Measurements from ENCODE around the gene CHST13. TPM values are rescaled to one million over a fixed set of nuclear protein-coding genes. Genes with fewer than 3 reads are reported as not detected.

Gene CHST13
- total RNA-seq, 5 donors from 2014 or later (not counting 1 experiment from before 2014, with no cell fraction given) = 0.20 TPM; not detected in 4

GRCh38 chr3:126522363-126522788 is 1.6 kb upstream of the CHST13 start:
- Mint-ChIP-seq H3K36me3 (no peaks in the 10 kb centered on the region), H3K4me3 (no peak overlapping the region), H3K27me3 (peaks cover 12 to 24% of the 10 kb centered on the region in 2 donors), H3K27ac (no peak overlapping the region), H3K9me3 (no peaks in the 10 kb centered on the region), H3K4me1 (no peaks in the 10 kb centered on the region)
- ATAC-seq (replicated peaks in 1 of 4) = peak in 3 of 4 experiments; percentile 24 to 41 (median 25)
- CTCF ChIA-PET = interaction anchor here (0.5 to 1.1 kb wide), 11 partner anchors 28 to 1632 kb away, joined by 3 to 5 read pairs (median 3); no protein-coding TSS in a partner anchor
- no peaks in the 10 kb centered on the region for H3K36me3 ChIP-seq (ENCODE audit: control insufficient read depth in 2 of 2, extremely low read depth in 1 of 2, insufficient read depth in 1 of 2, low read length in 1 of 2)
- peaks cover 0 to 7% of the 10 kb centered on the region in 2 experiments for H3K4me1 ChIP-seq (ENCODE audit: control insufficient read depth in 1 of 2, extremely low read depth in 1 of 2, insufficient read depth in 2 of 2, low read length in 2 of 2)
- 2% methylated on average over 6 of the region's 6 CpGs for WGBS (ENCODE audit: insufficient coverage)
- no peak overlapping the region for H3K27ac ChIP-seq (ENCODE audit: low read length)
- no peak overlapping the region for H3K4me3 ChIP-seq (ENCODE audit: control insufficient read depth in 1 of 2, extremely low read depth in 1 of 2, low read length in 1 of 2)
- POLR2A ChIA-PET = no interaction called here
- H3K9me3 ChIP-seq = no peaks in the 10 kb centered on the region
- peaks cover 0 to 57% of the 10 kb centered on the region in 2 experiments for H3K27me3 ChIP-seq (replicated peaks in 1 of 2; ENCODE audit: control insufficient read depth in 2 of 2, extremely low read depth in 1 of 2, insufficient read depth in 2 of 2, low read length in 1 of 2)
- peak in 22 of 35 experiments; percentile 4 to 57 (median 28) for DNase-seq

DNA sequence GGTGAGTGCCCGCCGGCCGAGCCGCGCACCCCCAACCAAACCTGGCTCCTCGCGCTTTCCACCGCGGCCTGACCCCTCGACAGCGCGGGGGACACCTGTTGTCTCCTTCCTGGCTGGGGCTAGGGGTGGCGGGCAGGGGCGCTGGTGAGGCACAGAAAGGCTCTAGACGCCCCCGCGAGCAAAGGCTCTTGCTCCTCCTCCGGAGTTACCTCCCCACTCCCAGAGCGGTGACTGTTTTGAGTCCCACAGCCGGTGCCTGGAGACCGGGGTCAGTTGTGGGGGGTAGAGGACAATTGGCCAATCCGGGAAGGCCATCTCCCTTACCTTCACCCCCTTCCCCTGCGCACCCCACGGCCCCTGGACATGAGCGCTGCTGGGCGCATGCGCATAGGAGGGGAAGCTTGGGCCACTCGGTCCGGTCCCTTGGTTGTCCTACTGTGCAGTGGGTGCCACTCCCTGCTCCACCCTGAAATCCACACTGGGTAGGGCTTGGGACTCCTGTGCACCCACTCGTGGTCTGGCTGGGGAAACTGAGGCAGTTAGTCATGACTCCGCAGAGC is 554 bp downstream of the CHST13 start:
- Mint-ChIP-seq H3K9me3 (no peaks in the 10 kb centered on the region), H3K27ac (no peak overlapping the region), H3K4me3 (peak overlapping the region in 1 of 3 donors; percentile 12), H3K4me1 (no peaks in the 10 kb centered on the region), H3K36me3 (no peaks in the 10 kb centered on the region), H3K27me3 (peaks cover 12 to 24% of the 10 kb centered on the region in 2 donors)
- Histone ChIP-seq H3K27me3 (replicated peaks in 1 of 2; ENCODE audit: control insufficient read depth in 2 of 2, extremely low read depth in 1 of 2, insufficient read depth in 2 of 2, low read length in 1 of 2) (peaks cover 0 to 44% of the 10 kb centered on the region in 2 experiments), H3K4me3 (ENCODE audit: control insufficient read depth in 1 of 2, extremely low read depth in 1 of 2, low read length in 1 of 2) (no peak overlapping the region), H3K9me3 (no peaks in the 10 kb centered on the region), H3K4me1 (ENCODE audit: control insufficient read depth in 1 of 2, extremely low read depth in 1 of 2, insufficient read depth in 2 of 2, low read length in 2 of 2) (peaks cover 0 to 7% of the 10 kb centered on the region in 2 experiments), H3K27ac (ENCODE audit: low read length) (no peak overlapping the region), H3K36me3 (ENCODE audit: control insufficient read depth in 2 of 2, extremely low read depth in 1 of 2, insufficient read depth in 1 of 2, low read length in 1 of 2) (no peaks in the 10 kb centered on the region)
- ATAC-seq (replicated peaks in 1 of 4) = no peak
- CTCF ChIA-PET = no interaction called here
- under 1% methylated on average over 16 of the region's 31 CpGs for WGBS (ENCODE audit: insufficient coverage)
- POLR2A ChIA-PET = no interaction called here
- no peak for DNase-seq

GRCh38 chr3:126525091-126525852 is 1.3 kb downstream of the CHST13 start:
- Histone ChIP-seq H3K27me3 (replicated peaks in 1 of 2; ENCODE audit: control insufficient read depth in 2 of 2, extremely low read depth in 1 of 2, insufficient read depth in 2 of 2, low read length in 1 of 2) (peaks cover 0 to 50% of the 10 kb centered on the region in 2 experiments), H3K27ac (ENCODE audit: low read length) (no peak overlapping the region), H3K4me3 (ENCODE audit: control insufficient read depth in 1 of 2, extremely low read depth in 1 of 2, low read length in 1 of 2) (no peak overlapping the region), H3K4me1 (ENCODE audit: control insufficient read depth in 1 of 2, extremely low read depth in 1 of 2, insufficient read depth in 2 of 2, low read length in 2 of 2) (peaks cover 0 to 7% of the 10 kb centered on the region in 2 experiments), H3K36me3 (ENCODE audit: control insufficient read depth in 2 of 2, extremely low read depth in 1 of 2, insufficient read depth in 1 of 2, low read length in 1 of 2) (no peaks in the 10 kb centered on the region), H3K9me3 (no peaks in the 10 kb centered on the region)
- Mint-ChIP-seq H3K4me3 (no peak overlapping the region), H3K9me3 (no peaks in the 10 kb centered on the region), H3K4me1 (no peaks in the 10 kb centered on the region), H3K27ac (no peak overlapping the region), H3K27me3 (peaks cover 12 to 24% of the 10 kb centered on the region in 2 donors), H3K36me3 (no peaks in the 10 kb centered on the region)
- WGBS (ENCODE audit: insufficient coverage) = 77% methylated on average over 5 of the region's 12 CpGs
- ATAC-seq (replicated peaks in 1 of 4) (no peak), DNase-seq (no peak)
- POLR2A ChIA-PET = no interaction called here
- CTCF ChIA-PET = no interaction called here

DNA sequence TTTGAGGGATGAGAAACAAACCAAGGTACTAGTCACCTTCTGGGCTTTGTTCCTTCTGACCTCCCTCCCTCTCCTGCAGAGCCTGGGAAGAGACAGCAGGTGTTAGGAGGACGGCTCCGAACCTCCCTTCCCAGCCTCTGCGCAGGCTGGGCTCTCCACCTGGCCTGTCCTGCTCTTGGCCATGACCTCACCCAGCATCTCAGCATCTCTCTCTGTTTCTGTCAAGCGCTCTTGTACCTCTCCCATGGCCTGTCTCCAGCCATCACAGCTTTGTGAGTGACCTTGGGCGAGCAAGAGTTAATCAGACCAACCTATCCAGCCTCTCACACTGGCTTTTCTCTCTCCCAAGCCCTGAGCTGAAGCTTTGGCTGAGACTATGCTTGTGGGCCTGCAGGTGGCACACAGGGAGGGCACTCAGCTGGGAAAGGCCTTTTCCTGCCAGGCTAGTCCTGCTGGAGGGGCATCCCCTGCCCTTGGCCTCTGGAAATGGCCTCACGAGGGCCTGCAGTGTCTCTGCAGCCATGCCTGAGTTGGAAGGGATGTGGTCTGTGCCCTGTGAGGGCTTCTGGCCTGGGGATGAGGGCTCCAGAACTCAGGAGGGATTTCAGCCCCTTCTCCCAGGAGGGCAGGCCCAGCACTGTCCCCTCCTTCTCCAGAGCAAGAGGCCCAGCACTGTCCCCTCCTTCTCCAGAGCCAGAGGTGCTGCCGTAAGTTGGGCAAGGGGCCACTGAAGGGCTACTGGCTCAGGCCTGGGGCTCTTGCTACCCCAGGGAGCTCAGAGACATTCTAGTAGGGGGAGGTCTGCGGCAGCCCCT is 2.1 kb downstream of the CHST13 start:
- no peaks in the 10 kb centered on the region for H3K36me3 Mint-ChIP-seq
- Histone ChIP-seq H3K36me3 (ENCODE audit: control insufficient read depth in 2 of 2, extremely low read depth in 1 of 2, insufficient read depth in 1 of 2, low read length in 1 of 2) (no peaks in the 10 kb centered on the region), H3K27me3 (replicated peaks in 1 of 2; ENCODE audit: control insufficient read depth in 2 of 2, extremely low read depth in 1 of 2, insufficient read depth in 2 of 2, low read length in 1 of 2) (peaks cover 0 to 56% of the 10 kb centered on the region in 2 experiments), H3K4me1 (ENCODE audit: control insufficient read depth in 1 of 2, extremely low read depth in 1 of 2, insufficient read depth in 2 of 2, low read length in 2 of 2) (peaks cover 0 to 7% of the 10 kb centered on the region in 2 experiments), H3K27ac (ENCODE audit: low read length) (no peak overlapping the region), H3K4me3 (ENCODE audit: control insufficient read depth in 1 of 2, extremely low read depth in 1 of 2, low read length in 1 of 2) (no peak overlapping the region), H3K9me3 (no peaks in the 10 kb centered on the region)
- no peak overlapping the region for H3K4me3 Mint-ChIP-seq
- no peak overlapping the region for H3K27ac Mint-ChIP-seq
- no peaks in the 10 kb centered on the region for H3K9me3 Mint-ChIP-seq
- WGBS (ENCODE audit: insufficient coverage) = 82% methylated on average over 5 of the region's 8 CpGs
- H3K4me1 Mint-ChIP-seq = no peaks in the 10 kb centered on the region
- peaks cover 12 to 24% of the 10 kb centered on the region in 2 donors for H3K27me3 Mint-ChIP-seq
- ChIA-PET POLR2A (no interaction called here), CTCF (interaction anchor here in 1 of 2 donors (0.6 to 1.6 kb wide), 2 partner anchors 11 to 134 kb away, joined by 3 to 4 read pairs; no protein-coding TSS in a partner anchor)
- DNase-seq = no peak
- ATAC-seq (replicated peaks in 1 of 4) = no peak

GRCh38 chr3:126526668-126527005 is 2.7 kb downstream of the CHST13 start:
- Mint-ChIP-seq H3K27me3 (peaks cover 12 to 24% of the 10 kb centered on the region in 2 donors), H3K4me1 (no peaks in the 10 kb centered on the region), H3K9me3 (no peaks in the 10 kb centered on the region), H3K36me3 (no peaks in the 10 kb centered on the region), H3K4me3 (no peak overlapping the region), H3K27ac (no peak overlapping the region)
- ChIA-PET POLR2A (no interaction called here), CTCF (interaction anchor here in 1 of 2 donors (0.6 to 1.6 kb wide), 2 partner anchors 11 to 134 kb away, joined by 3 to 4 read pairs; no protein-coding TSS in a partner anchor)
- no peak overlapping the region for H3K27ac ChIP-seq (ENCODE audit: low read length)
- peaks cover 0 to 54% of the 10 kb centered on the region in 2 experiments for H3K27me3 ChIP-seq (replicated peaks in 1 of 2; ENCODE audit: control insufficient read depth in 2 of 2, extremely low read depth in 1 of 2, insufficient read depth in 2 of 2, low read length in 1 of 2)
- ATAC-seq (replicated peaks in 1 of 4) (no peak), DNase-seq (no peak)
- 44% methylated on average over 3 of the region's 7 CpGs for WGBS (ENCODE audit: insufficient coverage)
- H3K4me3 ChIP-seq (ENCODE audit: control insufficient read depth in 1 of 2, extremely low read depth in 1 of 2, low read length in 1 of 2) = no peak overlapping the region
- H3K9me3 ChIP-seq = no peaks in the 10 kb centered on the region
- peaks cover 0 to 7% of the 10 kb centered on the region in 2 experiments for H3K4me1 ChIP-seq (ENCODE audit: control insufficient read depth in 1 of 2, extremely low read depth in 1 of 2, insufficient read depth in 2 of 2, low read length in 2 of 2)
- H3K36me3 ChIP-seq (ENCODE audit: control insufficient read depth in 2 of 2, extremely low read depth in 1 of 2, insufficient read depth in 1 of 2, low read length in 1 of 2) = no peaks in the 10 kb centered on the region

DNA sequence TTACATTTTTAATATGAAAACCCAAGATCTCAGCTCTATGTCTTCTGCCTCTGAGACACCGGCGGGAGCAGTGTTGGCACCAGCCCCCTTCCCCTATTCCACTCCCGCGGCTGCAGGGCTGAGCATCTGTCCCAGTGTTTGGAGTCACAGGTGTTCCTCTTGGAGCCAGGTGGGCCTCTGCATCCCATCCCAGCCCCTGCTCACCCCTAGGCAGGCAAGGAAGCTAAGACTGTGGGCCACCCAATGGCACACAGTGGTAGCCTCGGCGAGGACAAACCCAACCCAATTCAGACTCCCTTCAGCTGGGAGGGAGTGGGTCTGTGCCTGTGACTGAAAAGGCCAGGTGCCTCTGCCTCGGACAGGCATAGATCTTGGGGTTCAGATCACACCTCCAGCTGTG is 3.1 kb downstream of the CHST13 start:
- peaks cover 12 to 24% of the 10 kb centered on the region in 2 donors for H3K27me3 Mint-ChIP-seq
- DNase-seq (no peak), ATAC-seq (replicated peaks in 1 of 4) (no peak)
- peaks cover 0 to 53% of the 10 kb centered on the region in 2 experiments for H3K27me3 ChIP-seq (replicated peaks in 1 of 2; ENCODE audit: control insufficient read depth in 2 of 2, extremely low read depth in 1 of 2, insufficient read depth in 2 of 2, low read length in 1 of 2)
- ChIA-PET POLR2A (no interaction called here), CTCF (interaction anchor here in 1 of 2 donors (1.6 kb wide), 1 partner anchor 10 kb away, joined by 4 read pairs; no protein-coding TSS in a partner anchor)
- H3K9me3 ChIP-seq = no peaks in the 10 kb centered on the region
- no peak overlapping the region for H3K27ac Mint-ChIP-seq
- H3K4me3 Mint-ChIP-seq = no peak overlapping the region
- H3K27ac ChIP-seq (ENCODE audit: low read length) = no peak overlapping the region
- H3K4me1 ChIP-seq (ENCODE audit: control insufficient read depth in 1 of 2, extremely low read depth in 1 of 2, insufficient read depth in 2 of 2, low read length in 2 of 2) = peaks cover 0 to 7% of the 10 kb centered on the region in 2 experiments
- H3K36me3 Mint-ChIP-seq = no peaks in the 10 kb centered on the region
- H3K4me1 Mint-ChIP-seq = no peaks in the 10 kb centered on the region
- no peak overlapping the region for H3K4me3 ChIP-seq (ENCODE audit: control insufficient read depth in 1 of 2, extremely low read depth in 1 of 2, low read length in 1 of 2)
- H3K9me3 Mint-ChIP-seq = no peaks in the 10 kb centered on the region
- no peaks in the 10 kb centered on the region for H3K36me3 ChIP-seq (ENCODE audit: control insufficient read depth in 2 of 2, extremely low read depth in 1 of 2, insufficient read depth in 1 of 2, low read length in 1 of 2)
- 67% methylated on average over 4 of the region's 7 CpGs for WGBS (ENCODE audit: insufficient coverage)

Measured in T-cell (primary cell).